Type B pancreatic cell (in vitro differentiated cells): ENCODE data around the gene PGM5. TPM values are rescaled to one million over a fixed set of nuclear protein-coding genes. Genes with fewer than 3 reads are reported as not detected.

ENCODE experiments used
- DNase-seq: peaks from one replicate; pipeline ENCODE4 v3.0.0; 2021; ENCODE audit warnings: mixed read lengths; ENCODE audit not compliant: unreplicated experiment; ENCODE audit errors: extremely low spot score
- H3K27ac Mint-ChIP-seq: 2 replicates; pipeline ENCODE4 v1.8.0; 2021; ENCODE audit warnings: mild to moderate bottlenecking, mixed read lengths
- H3K27me3 Mint-ChIP-seq: 2 replicates; pipeline ENCODE4 v1.8.0; 2021; ENCODE audit warnings: mixed read lengths
- H3K36me3 Mint-ChIP-seq: 2 replicates; pipeline ENCODE4 v1.8.0; 2021; ENCODE audit warnings: mixed read lengths
- H3K4me1 Mint-ChIP-seq: one replicate; pipeline ENCODE4 v1.8.0; 2021; ENCODE audit warnings: mixed read lengths; ENCODE audit not compliant: unreplicated experiment
- H3K4me3 Mint-ChIP-seq: 2 replicates; pipeline ENCODE4 v1.8.0; 2021; ENCODE audit warnings: mild to moderate bottlenecking, mixed read lengths
- H3K9me3 Mint-ChIP-seq: 2 replicates; pipeline ENCODE4 v1.8.0; 2021; ENCODE audit warnings: mixed read lengths
- total RNA-seq: library from RNA; stranded (reverse); gene quantifications from 2 replicates; pipeline ENCODE4 v1.2.1, GENCODE V29; 2021; ENCODE audit warnings: low replicate concordance
- TF ChIP-seq, protein P1 (sequence below): fragments of 200-600 bp; sonication (generic); conservative IDR thresholded peaks from 2 replicates; pipeline ENCODE4 v1.5.0; 2021; ENCODE audit warnings: antibody characterized with exemption, mild to moderate bottlenecking

The PGM5 gene
- total RNA-seq, 1 donor from 2014 or later: 21.2 TPM

DNA sequence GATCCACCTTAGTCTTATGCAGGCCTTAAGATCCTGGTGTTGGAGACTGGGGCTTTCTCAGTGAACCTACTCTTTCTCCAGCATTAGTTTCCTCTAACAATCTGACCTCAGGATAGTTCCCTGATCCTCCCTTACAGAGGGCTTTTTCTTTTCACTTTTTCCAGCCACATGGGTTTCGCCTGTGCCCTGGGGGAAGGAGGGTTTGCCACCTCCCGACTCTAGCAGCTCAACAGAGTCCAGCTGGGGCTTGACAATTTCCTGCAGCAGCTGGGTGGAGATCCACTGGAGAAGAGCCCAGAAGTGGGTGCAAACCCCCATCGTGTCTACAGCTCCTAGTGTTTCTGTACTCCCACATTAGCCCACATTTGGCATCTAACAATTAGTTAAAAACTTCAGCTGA, 191.8 kb downstream of the PGM5 start:
- Mint-ChIP-seq H3K4me1 (peaks cover 15% of the 10 kb centered on the region), H3K27ac (no peak overlapping the region), H3K27me3 (peaks cover 15% of the 10 kb centered on the region), H3K4me3 (no peak overlapping the region), H3K9me3 (no peaks in the 10 kb centered on the region), H3K36me3 (no peaks in the 10 kb centered on the region)
- DNase-seq: no peak
- TF ChIP-seq, protein P1, sequence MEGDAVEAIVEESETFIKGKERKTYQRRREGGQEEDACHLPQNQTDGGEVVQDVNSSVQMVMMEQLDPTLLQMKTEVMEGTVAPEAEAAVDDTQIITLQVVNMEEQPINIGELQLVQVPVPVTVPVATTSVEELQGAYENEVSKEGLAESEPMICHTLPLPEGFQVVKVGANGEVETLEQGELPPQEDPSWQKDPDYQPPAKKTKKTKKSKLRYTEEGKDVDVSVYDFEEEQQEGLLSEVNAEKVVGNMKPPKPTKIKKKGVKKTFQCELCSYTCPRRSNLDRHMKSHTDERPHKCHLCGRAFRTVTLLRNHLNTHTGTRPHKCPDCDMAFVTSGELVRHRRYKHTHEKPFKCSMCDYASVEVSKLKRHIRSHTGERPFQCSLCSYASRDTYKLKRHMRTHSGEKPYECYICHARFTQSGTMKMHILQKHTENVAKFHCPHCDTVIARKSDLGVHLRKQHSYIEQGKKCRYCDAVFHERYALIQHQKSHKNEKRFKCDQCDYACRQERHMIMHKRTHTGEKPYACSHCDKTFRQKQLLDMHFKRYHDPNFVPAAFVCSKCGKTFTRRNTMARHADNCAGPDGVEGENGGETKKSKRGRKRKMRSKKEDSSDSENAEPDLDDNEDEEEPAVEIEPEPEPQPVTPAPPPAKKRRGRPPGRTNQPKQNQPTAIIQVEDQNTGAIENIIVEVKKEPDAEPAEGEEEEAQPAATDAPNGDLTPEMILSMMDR: no peak

DNA sequence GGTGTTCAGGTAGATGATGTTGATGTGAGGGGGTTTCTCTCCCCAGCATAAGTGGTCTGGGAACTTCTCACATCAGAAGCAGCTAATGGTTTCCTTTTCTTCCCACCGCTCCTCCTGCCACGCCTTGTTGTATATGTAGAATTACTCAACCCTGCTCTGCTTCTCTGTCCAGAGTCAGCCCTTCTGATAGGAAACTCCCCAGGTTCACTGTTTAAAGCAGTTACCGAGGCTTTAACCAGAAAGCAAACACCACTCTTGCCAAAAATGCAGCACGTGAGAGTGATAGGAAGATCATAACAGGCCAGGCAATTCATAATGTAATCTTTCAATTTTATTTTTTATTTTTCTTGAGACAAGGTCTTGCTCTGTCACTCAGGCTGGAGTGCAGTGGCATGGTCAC, 194.8 kb downstream of the PGM5 start:
- H3K4me1 Mint-ChIP-seq: peaks cover 15% of the 10 kb centered on the region
- peaks cover 9% of the 10 kb centered on the region for H3K27me3 Mint-ChIP-seq
- DNase-seq: no peak
- TF ChIP-seq, protein P1: no peak
- no peaks in the 10 kb centered on the region for H3K9me3 Mint-ChIP-seq
- no peak overlapping the region for H3K4me3 Mint-ChIP-seq
- H3K27ac Mint-ChIP-seq: no peak overlapping the region
- H3K36me3 Mint-ChIP-seq: no peaks in the 10 kb centered on the region

DNA sequence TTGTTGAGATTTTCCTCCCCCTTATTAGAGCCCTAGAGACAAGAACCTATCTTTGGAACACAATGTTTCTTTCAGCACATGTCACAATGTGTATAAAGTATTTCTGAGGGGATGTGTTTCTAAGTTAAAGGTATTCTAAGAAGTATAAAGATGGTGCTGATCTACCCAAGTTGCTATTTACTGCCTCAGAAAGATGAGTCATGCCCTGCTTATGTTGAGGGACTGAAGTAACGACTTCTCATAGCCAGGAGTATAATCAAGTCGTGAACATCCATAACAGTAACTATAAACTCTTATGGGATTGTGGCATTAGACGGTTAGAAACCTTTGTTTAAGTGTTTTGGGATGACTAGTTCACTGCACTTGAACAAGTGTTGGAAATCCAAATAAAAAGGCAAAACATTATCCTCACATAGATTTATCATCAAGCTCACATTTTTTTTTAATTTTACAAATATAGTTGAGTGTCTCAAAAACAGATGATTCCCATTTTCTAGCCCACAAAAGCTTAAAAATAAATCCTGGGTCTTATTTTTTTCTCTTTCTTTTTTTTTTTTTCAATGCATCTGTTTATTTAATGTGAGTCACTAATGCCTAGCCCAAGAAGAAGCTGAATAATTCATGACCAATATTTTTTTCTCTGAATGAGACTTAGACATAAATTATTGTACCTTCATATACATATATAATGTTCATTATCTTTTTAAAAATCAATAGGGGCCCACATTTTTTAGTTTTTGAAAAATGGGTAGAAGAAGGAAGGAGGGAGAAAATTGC, 196.5 kb downstream of the PGM5 start:
- Mint-ChIP-seq H3K36me3 (no peaks in the 10 kb centered on the region), H3K27ac (no peak overlapping the region), H3K27me3 (peaks cover 5% of the 10 kb centered on the region), H3K4me1 (peaks cover 8% of the 10 kb centered on the region), H3K9me3 (no peaks in the 10 kb centered on the region), H3K4me3 (no peak overlapping the region)
- TF ChIP-seq, protein P1: no peak
- DNase-seq: no peak

DNA sequence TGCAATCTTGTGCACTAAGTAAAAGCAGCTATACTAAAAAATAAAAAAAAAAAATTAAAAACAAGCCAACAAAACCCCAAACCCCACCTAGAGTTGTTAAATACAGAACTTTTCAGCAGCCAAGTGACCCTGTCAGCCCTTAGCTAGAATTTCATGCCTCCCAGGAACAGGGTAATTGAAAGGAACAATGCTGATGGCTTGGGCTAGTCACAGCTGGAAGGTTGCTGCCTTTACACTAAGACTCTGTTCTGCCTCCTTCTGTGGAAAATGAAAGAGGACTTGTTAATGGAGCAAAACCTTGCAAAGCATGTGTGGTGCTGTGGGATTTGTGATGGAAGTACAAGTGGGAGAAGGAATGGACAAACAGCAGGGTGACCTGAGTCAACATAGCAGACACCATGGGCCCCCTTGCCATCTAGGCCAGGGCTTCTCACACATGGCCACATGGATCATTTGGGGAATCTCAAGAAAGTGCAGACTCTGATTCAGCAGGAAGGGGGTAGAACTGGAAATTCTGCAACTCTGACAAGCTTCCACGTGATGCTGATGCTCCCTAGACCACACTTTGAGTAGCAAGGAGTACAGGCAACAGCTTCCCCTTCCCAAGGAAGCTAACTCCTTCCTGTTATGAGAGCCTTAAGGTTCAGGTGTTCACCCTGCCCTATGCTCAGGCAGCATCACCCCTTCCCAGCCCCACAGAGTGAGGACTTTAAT, 199.2 kb downstream of the PGM5 start:
- no peak overlapping the region for H3K27ac Mint-ChIP-seq
- H3K36me3 Mint-ChIP-seq: no peaks in the 10 kb centered on the region
- H3K4me1 Mint-ChIP-seq: peaks cover 10% of the 10 kb centered on the region
- DNase-seq: no peak
- TF ChIP-seq, protein P1: no peak
- no peaks in the 10 kb centered on the region for H3K9me3 Mint-ChIP-seq
- H3K4me3 Mint-ChIP-seq: no peak overlapping the region
- H3K27me3 Mint-ChIP-seq: no peaks in the 10 kb centered on the region

DNA sequence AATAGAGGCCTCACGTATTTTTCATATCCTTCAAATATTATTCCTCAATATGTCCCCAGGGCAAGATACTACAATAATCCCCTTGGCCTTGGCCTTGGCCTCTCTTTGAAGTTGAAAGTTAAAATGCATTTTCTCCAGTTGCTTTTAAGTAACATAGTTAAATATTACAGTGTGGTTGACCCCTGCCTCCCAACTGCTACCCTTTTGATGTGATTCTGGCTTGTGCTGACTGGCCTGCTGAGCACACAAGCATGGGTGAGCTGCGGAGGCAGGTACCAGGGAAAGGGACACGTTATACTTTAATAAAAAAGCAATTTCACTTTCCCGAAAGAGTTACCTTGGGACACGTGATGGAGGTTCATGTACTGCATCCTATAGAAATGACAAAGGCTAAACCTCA, 202.1 kb downstream of the PGM5 start:
- no peak for DNase-seq
- peaks cover 5% of the 10 kb centered on the region for H3K4me1 Mint-ChIP-seq
- no peak overlapping the region for H3K27ac Mint-ChIP-seq
- TF ChIP-seq, protein P1: no peak
- no peaks in the 10 kb centered on the region for H3K9me3 Mint-ChIP-seq
- H3K27me3 Mint-ChIP-seq: peaks cover 8% of the 10 kb centered on the region
- H3K4me3 Mint-ChIP-seq: no peak overlapping the region
- no peaks in the 10 kb centered on the region for H3K36me3 Mint-ChIP-seq
